Cardiac septum (tissue), 1 donor: ENCODE data around the gene EPHB1. TPM values are rescaled to one million over a fixed set of nuclear protein-coding genes. Genes with fewer than 3 reads are reported as not detected.

Source experiments
- DNase-seq: peaks from one replicate; pipeline ENCODE4 v3.0.0-alpha.2; 2020; ENCODE audit warnings: low spot score
- intact Hi-C: fragments of 100-400 bp; cut with DNase I; formaldehyde crosslinking; loops from one replicate; pipeline ENCODE4 v1.14.0; 2022
- total RNA-seq: library from RNA; stranded (reverse); fragmentation: NEBNext Ultra II Directional; extraction: Animal tissue kit (Norgen Biotek cat#: 25700); gene quantifications from one replicate; pipeline ENCODE4 v1.2.1, GENCODE V29; 2021
- donor health status: DM: no; HTN: no; CAD: no.

The EPHB1 gene
- total RNA-seq, 1 donor from 2014 or later: 1.1 TPM

- intact Hi-C loops: no loop called here
- DNase-seq: no peak
These were observed 477.1 kb downstream of the EPHB1 start for GRCh38 chr3:135272026-135272669.

GRCh38 chr3:135292162-135292561, 497.1 kb downstream of the EPHB1 start:
- intact Hi-C loops: no loop called here
- no peak for DNase-seq

- no peak for DNase-seq
- intact Hi-C loops: no loop called here
These were observed 506.6 kb downstream of the EPHB1 start for GRCh38 chr3:135301670-135302069.

GRCh38 chr3:135304378-135304777, 509.3 kb downstream of the EPHB1 start:
- intact Hi-C loops: no loop called here
- DNase-seq: no peak

Other genes with a start within 250 kb of the EPHB1 start
- 3.9 TPM for gene KY, start 144.2 kb upstream of the EPHB1 start, total RNA-seq